Stimulated activated CD4-positive, alpha-beta T cell treated with anti-CD3 and anti-CD28 coated beads, Interleukin-12 subunit alpha, Interleukin-12 subunit beta, amount 100 ng/mL, for 24 hours (primary cell): ENCODE data around the gene GATAD2A.

Experiments used
- DNase-seq, 2 experiments: peaks; one replicate each; pipeline ENCODE4 v3.0.0-alpha.2; 2020; ENCODE audit warnings: low read depth in 2 of 2

Gene GATAD2A

DNA sequence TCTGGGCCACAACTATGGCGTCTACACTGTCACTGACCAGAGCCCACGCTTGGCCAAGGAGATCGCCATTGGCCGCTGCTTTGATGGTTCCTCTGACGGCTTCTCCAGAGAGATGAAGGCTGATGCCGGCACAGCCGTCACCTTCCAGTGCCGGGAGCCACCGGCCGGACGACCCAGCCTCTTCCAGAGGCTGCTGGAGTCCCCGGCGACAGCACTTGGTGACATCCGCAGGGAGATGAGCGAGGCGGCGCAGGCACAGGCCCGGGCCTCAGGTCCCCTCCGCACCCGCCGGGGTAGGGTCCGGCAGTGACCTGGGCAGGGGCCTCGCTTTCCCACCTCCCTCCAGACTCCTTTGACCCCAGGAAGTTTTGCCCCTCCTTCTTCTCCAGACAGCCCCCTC lies 140.2 kb downstream of the GATAD2A start:
- no peak for DNase-seq

DNA sequence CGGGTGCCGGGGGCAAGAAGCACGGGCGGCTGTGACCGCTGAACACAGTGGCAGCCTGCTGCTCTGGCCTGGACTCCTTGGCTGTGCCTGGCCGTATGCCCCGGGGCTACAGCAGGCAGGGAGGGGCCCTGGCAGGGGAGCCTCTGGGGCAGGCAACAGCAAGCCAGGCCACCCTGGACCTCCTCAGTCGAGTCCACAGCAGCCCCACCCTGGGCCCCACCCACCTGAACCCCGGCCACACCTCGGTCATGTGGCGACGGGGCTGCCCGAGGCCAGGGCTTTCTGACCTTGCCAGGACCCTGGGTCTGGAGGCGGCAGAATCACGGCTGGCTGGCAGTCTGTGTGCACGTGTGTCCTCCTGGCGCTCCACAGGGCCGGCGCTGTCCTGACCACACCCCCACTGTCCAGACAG lies 141.3 kb downstream of the GATAD2A start:
- DNase-seq: no peak

- no peak for DNase-seq
Observed at GRCh38 chr19:19547674-19548336, 142.3 kb downstream of the GATAD2A start.

- DNase-seq: no peak
Observed at GRCh38 chr19:19548915-19549759, 143.7 kb downstream of the GATAD2A start.

DNA sequence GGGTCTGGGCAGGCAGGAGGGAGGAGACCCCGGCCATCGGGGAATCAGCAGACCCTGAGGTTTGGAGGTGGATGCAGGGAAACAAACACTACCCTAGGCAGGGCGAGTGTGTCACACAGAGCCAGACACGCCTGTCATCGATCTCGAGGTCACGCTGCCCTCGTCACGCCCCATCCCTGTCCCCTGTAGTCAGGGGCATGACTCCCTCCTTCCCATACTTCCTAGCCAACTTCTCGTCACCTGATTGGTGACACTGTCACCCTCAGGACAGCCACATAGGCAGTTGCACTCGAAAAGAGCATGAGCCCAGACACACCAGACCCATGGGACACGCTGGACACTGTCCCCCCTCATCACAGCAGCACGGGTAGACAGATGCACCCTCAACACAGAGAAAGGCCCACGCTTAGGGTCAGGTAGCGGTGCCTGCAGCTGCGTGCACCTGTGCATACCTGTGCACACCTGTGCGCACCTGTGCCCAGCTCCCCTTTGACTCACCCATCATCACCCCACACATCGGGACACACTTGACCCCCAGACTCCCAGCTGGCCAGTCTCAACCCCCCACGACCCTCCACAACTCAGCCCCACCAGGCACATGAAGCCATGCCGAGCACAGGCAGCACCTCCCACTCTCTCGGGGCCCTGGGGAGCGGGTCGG lies 144.5 kb downstream of the GATAD2A start:
- DNase-seq: no peak

GRCh38 chr19:19550485-19550929 lies 145.0 kb downstream of the GATAD2A start:
- no peak for DNase-seq

GRCh38 chr19:19550972-19551852 lies 145.7 kb downstream of the GATAD2A start:
- no peak for DNase-seq

DNA sequence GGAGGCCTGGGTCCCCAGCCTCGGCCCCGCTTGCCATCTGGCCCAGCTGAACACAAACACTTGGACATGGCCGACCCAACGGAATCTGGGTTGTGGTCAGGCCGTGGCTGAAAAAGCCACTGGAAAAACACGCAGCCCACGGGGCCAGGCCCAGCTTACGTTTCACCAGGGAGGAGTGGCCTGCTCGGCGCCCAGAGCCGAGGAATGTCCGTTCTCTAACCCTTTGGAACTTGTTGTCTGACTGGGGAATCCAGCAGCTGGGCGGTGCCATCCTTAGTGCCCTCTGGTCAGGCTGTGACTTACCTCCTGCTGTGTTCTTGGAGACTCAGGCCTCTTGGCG lies 146.3 kb downstream of the GATAD2A start:
- DNase-seq: no peak

DNA sequence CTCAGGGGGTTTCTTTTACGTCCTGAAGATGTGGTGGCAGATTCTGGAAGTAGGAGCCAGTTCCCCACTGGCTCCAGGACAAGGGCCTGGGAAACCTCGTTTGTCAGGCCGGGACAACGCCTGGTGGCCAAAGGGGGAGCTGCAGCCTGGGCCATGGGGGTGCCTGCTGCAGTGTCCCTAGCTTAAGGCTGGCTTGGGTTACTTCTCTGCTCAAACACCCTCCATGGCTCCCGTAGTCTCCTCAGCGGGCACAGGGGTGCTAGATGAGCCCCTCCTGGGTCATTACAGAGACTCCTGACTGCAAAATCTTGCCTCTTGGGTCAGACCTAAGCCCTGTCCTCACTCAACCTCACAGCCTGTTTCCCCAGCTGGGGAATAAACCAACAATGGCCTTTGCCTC lies 147.3 kb downstream of the GATAD2A start:
- no peak for DNase-seq

DNA sequence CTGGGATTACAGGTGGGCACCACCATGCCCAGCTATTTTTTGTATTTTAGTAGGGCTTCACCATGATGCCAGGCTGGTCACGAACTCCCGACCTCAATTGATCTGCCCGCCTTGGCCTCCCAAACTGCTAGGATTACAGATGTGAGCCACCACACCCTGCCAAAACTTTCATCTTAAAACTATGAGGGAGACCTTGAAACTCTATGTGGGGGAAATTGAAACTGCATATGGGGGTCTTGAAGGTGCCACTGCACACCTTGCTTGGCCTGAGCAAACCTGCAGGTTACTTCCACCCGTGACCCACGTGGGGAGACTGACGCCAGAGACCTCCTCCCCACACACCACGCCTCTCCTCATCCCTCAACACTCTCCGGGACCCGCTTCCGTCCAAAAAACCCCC lies 148.2 kb downstream of the GATAD2A start:
- DNase-seq: no peak

DNA sequence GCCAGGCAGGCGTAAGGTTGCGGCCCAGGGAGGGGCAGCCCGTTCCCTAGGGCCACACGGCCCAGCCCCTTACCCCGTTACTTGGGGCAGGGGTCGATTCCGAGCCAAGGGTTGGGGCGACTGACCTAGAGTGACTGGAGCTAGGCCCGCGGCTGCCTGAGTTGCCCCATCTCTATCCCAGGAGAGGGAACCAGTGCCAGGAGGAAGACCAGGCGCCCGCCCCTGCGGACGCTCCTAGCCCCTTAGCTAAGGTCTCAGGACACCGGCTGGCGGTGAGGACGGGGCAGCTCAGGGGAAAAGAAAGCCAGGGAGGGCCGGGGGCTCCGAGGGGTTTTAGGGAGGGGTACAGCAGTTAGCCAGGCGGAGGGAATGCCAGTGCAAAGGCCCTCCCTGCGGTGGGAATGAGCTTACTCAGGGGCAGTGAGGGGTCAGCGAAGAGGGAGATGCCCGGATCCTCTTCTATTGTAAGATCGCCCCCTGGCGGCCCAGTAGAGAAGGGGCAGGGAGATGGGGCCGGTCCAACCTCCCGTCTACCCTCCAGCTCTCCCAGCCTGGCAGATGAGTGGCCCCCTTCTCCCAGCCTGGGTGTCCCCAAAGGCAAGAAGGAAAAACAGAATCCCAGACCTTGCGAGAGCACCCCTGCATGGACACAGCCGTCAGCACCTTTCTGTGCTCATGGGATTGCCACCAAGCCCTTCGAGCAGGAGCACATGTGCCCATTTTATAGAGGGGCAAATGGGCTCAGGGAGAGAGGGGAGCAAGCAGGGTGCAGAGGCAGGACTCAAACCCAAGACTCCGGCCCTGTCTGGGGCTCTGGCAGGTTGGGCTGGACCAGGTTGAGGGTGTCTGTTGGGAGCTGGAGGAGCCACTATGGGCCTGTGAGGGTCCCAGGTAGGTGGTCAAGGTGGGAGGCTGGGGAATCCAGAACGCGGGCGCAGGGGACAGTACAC lies 148.9 kb downstream of the GATAD2A start:
- peak in 1 of 2 experiments; percentile 62 for DNase-seq

- DNase-seq: no peak
Observed at GRCh38 chr19:19558055-19558454, 152.6 kb downstream of the GATAD2A start.
